Measurements from ENCODE around the gene WDR7. TPM values are rescaled to one million over a fixed set of nuclear protein-coding genes. Genes with fewer than 3 reads are reported as not detected.

Gene WDR7
- total RNA-seq, 4 donors from 2014 or later: 19.3 to 51.4 (median 28.8) TPM

- no peaks in the 10 kb centered on the region for H3K27me3 ChIP-seq
- H3K27ac ChIP-seq: no peak overlapping the region
- no peak for TF ChIP-seq POLR2AphosphoS5 (IDR thresholded peaks at IDR 0.05)
- no peak for TF ChIP-seq EP300 (IDR thresholded peaks at IDR 0.05)
- TF ChIP-seq POLR2A (IDR thresholded peaks at IDR 0.05): no peak
- TF ChIP-seq, protein P1, sequence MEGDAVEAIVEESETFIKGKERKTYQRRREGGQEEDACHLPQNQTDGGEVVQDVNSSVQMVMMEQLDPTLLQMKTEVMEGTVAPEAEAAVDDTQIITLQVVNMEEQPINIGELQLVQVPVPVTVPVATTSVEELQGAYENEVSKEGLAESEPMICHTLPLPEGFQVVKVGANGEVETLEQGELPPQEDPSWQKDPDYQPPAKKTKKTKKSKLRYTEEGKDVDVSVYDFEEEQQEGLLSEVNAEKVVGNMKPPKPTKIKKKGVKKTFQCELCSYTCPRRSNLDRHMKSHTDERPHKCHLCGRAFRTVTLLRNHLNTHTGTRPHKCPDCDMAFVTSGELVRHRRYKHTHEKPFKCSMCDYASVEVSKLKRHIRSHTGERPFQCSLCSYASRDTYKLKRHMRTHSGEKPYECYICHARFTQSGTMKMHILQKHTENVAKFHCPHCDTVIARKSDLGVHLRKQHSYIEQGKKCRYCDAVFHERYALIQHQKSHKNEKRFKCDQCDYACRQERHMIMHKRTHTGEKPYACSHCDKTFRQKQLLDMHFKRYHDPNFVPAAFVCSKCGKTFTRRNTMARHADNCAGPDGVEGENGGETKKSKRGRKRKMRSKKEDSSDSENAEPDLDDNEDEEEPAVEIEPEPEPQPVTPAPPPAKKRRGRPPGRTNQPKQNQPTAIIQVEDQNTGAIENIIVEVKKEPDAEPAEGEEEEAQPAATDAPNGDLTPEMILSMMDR (IDR thresholded peaks at IDR 0.05): no peak
- WGBS, 2 donors (ENCODE audit: low coverage in 1 of 2): 81 to 85% methylated on average over 6 to 9 of the region's 15 CpGs
- no peaks in the 10 kb centered on the region for H3K9me3 ChIP-seq
- H3K4me1 ChIP-seq: no peaks in the 10 kb centered on the region
- H3K36me3 ChIP-seq: peaks cover 0 to 64% of the 10 kb centered on the region in 2 donors
- ATAC-seq: no peak
- no peak overlapping the region for H3K4me3 ChIP-seq
Observed at GRCh38 chr18:57027190-57027708, 376.1 kb downstream of the WDR7 start.

DNA sequence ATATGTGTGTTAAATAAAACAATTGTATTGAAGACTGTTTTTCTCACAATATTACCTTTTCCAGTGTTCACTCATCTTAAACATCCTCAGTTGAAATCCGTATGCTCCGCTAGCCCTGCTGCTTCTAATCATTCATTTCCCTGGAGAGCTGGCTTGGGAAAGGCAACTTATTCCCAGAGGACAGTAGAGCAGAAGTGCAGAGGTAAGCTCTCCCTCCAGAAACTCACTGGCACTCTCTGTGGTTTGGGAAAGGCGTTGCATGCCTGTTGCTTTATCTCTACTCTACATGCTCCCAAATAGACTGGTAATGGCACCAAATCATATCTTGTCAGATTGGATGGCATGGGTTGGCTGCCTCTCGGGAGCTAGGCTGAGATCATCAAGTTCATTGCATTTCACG lies 378.6 kb downstream of the WDR7 start:
- H3K27me3 ChIP-seq: no peaks in the 10 kb centered on the region
- H3K4me3 ChIP-seq: no peak overlapping the region
- H3K9me3 ChIP-seq: no peaks in the 10 kb centered on the region
- H3K4me1 ChIP-seq: no peaks in the 10 kb centered on the region
- H3K36me3 ChIP-seq: peaks cover 0 to 56% of the 10 kb centered on the region in 2 donors
- WGBS, 2 donors (ENCODE audit: low coverage in 1 of 2): 90 to 96% methylated on average over 4 to 5 of the region's 5 CpGs
- ATAC-seq: no peak
- no peak overlapping the region for H3K27ac ChIP-seq
- TF ChIP-seq POLR2AphosphoS5 (IDR thresholded peaks at IDR 0.05) (no peak), POLR2A (IDR thresholded peaks at IDR 0.05) (no peak), EP300 (IDR thresholded peaks at IDR 0.05) (no peak)
- TF ChIP-seq, protein P1 (IDR thresholded peaks at IDR 0.05): no peak

DNA sequence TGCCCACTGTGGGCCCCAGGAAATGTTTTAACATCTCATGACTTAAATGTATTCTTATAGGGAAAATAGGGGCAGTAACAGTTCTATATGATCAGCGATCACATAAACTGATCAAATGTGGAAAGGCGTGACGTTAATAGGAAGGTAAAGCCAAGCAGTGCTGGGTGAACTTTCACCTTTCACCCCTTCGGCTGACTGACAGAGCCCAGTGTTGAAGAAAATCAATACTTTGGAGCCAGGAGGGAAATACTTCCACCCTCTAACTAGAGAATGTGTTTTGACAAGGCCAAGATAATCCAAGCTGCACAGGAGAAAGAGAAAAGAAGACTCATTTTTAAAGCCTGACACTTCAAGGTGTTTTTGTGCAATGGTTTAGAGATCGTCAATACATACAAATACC lies 379.3 kb downstream of the WDR7 start:
- Histone ChIP-seq H3K4me1 (no peaks in the 10 kb centered on the region), H3K4me3 (no peak overlapping the region), H3K9me3 (no peaks in the 10 kb centered on the region), H3K27ac (no peak overlapping the region), H3K27me3 (no peaks in the 10 kb centered on the region), H3K36me3 (peaks cover 0 to 56% of the 10 kb centered on the region in 2 donors)
- TF ChIP-seq POLR2AphosphoS5 (IDR thresholded peaks at IDR 0.05): no peak
- TF ChIP-seq EP300 (IDR thresholded peaks at IDR 0.05): no peak
- TF ChIP-seq, protein P1 (IDR thresholded peaks at IDR 0.05): no peak
- TF ChIP-seq POLR2A (IDR thresholded peaks at IDR 0.05): no peak
- no peak for ATAC-seq
- WGBS, 2 donors (ENCODE audit: low coverage in 1 of 2): 93 to 100% methylated on average over 2 to 5 of the region's 5 CpGs

- H3K27me3 ChIP-seq: no peaks in the 10 kb centered on the region
- ATAC-seq: no peak
- 88 to 89% methylated on average over 2 of the region's 2 CpGs for WGBS, 2 donors (ENCODE audit: low coverage in 1 of 2)
- TF ChIP-seq EP300 (IDR thresholded peaks at IDR 0.05) (no peak), POLR2AphosphoS5 (IDR thresholded peaks at IDR 0.05) (no peak), POLR2A (IDR thresholded peaks at IDR 0.05) (no peak)
- TF ChIP-seq, protein P1 (IDR thresholded peaks at IDR 0.05): no peak
- no peak overlapping the region for H3K27ac ChIP-seq
- no peaks in the 10 kb centered on the region for H3K4me1 ChIP-seq
- H3K4me3 ChIP-seq: no peak overlapping the region
- H3K9me3 ChIP-seq: no peaks in the 10 kb centered on the region
- H3K36me3 ChIP-seq: peaks cover 0 to 15% of the 10 kb centered on the region in 2 donors
Observed at GRCh38 chr18:57035590-57035989, 384.4 kb downstream of the WDR7 start.

DNA sequence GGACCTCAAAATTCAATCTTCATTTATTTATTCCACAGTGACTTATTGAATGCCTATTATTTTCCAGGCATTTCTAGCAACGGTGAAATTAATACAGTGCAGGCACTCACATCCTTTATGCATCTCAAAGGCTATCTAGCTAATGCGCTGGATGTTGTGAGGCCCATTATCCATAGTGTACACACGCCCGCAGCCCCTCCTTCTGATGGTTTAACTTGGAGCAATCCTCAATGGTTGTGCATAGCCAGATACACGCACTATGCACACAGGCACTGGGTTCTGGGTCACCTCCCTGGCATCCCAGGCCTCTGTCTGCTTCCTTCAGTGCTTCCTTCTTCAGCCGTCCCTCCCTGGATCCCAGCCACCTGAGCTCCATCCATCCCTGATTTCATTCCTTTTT lies 387.2 kb downstream of the WDR7 start:
- no peaks in the 10 kb centered on the region for H3K9me3 ChIP-seq
- H3K4me3 ChIP-seq: no peak overlapping the region
- no peak for ATAC-seq
- 68 to 75% methylated on average over 5 to 6 of the region's 6 CpGs for WGBS, 2 donors (ENCODE audit: low coverage in 1 of 2)
- H3K36me3 ChIP-seq: no peaks in the 10 kb centered on the region
- H3K4me1 ChIP-seq: no peaks in the 10 kb centered on the region
- TF ChIP-seq POLR2AphosphoS5 (IDR thresholded peaks at IDR 0.05) (no peak), EP300 (IDR thresholded peaks at IDR 0.05) (no peak), POLR2A (IDR thresholded peaks at IDR 0.05) (no peak)
- TF ChIP-seq, protein P1 (IDR thresholded peaks at IDR 0.05): no peak
- no peak overlapping the region for H3K27ac ChIP-seq
- no peaks in the 10 kb centered on the region for H3K27me3 ChIP-seq

Measured in gastroesophageal sphincter (tissue), 4 donors.